Testis (tissue), 2 donors: ENCODE measurements around the gene PTCH2.

Source experiments
- POLR2A ChIP-seq: fragments of 450-650 bp; IDR thresholded peaks from one replicate; pipeline ENCODE4 v1.6.1; 2017; ENCODE audit warnings: antibody characterized with exemption, mild to moderate bottlenecking, moderate library complexity
- TF ChIP-seq, protein P1 (sequence below), 3 experiments: fragments of 450-650 bp in 2 of 3; fragments of 200-600 bp in 1 of 3; sonication (generic) in 1 of 3; IDR thresholded peaks; one replicate each; pipeline ENCODE4 v1.5.1; 2016 to 2019; ENCODE audit warnings: antibody characterized with exemption in 3 of 3, mild to moderate bottlenecking in 2 of 3, moderate library complexity in 1 of 3

DNA sequence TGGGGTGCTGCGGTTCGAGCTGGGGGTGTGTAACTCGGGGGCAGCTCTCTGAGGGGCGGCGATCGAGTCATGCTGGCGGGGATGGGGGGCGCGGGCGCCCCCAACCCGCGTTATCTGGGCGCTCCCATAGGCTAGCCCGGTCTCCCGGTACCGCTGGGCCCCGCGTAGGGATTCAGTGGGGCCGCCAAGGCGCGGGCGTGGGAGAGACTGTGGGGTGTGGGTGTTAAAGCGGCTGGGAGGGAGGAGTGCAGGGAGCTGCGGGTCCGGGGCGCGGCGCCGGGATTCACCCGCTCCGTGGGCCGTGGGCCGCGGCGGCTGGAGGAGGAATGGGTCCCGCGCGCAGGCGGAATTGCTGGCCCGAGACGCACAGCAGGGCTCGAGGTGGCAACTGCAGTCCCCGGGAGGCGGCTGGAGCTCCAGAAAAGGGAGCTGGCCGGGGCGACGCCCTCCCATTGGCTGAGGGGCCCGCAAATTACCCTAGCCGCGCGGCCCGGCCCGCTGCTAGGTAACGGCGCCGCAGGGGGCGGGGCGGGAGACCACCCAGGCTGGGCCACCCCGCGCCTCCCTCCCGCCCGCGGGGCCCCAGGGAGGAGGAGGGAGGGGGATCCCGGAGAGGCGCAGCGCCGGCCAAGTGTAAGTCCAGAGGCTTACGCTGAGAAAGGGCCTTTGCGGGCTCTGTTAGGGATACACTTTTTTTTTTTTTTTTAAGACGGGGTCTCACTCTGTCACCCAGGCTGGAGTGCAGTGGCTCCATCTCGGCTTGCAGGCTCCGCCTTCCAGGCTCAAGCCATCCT lies at the start of gene PTCH2:
- TF ChIP-seq POLR2A = no peak
- TF ChIP-seq, protein P1, sequence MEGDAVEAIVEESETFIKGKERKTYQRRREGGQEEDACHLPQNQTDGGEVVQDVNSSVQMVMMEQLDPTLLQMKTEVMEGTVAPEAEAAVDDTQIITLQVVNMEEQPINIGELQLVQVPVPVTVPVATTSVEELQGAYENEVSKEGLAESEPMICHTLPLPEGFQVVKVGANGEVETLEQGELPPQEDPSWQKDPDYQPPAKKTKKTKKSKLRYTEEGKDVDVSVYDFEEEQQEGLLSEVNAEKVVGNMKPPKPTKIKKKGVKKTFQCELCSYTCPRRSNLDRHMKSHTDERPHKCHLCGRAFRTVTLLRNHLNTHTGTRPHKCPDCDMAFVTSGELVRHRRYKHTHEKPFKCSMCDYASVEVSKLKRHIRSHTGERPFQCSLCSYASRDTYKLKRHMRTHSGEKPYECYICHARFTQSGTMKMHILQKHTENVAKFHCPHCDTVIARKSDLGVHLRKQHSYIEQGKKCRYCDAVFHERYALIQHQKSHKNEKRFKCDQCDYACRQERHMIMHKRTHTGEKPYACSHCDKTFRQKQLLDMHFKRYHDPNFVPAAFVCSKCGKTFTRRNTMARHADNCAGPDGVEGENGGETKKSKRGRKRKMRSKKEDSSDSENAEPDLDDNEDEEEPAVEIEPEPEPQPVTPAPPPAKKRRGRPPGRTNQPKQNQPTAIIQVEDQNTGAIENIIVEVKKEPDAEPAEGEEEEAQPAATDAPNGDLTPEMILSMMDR (IDR thresholded peaks at IDR 0.05) = no peak
